Measurements from ENCODE around the gene SRBD1.

SRBD1 gene

GRCh38 chr2:45390861-45391260, 220.2 kb downstream of the SRBD1 start:
- H3K4me3 ChIP-seq (ENCODE audit: low read depth, low read length): no peak overlapping the region
- TF ChIP-seq CTCF (conservative IDR thresholded peaks at IDR 0.05; ENCODE audit: low read depth, low read length): no peak
- DNase-seq (ENCODE audit: low read depth): no peak

DNA sequence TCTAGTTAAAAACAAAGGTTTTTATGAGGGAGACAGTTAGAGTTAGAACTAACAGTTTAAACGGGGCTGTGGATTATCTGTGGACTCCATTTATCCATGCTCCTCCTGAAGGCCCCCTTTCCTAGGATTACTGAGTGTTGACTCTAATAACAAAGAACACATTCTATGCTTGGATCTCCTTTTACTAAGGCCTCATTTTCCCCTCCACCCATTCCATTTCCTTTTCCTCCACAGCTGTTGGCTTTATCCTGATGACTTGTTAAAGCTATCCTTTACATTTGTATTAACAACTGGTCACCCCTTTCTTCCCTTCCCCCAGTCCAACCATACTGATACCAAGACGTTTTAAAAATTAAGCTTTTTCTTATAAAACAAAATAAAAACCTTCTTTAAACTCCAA, 220.6 kb downstream of the SRBD1 start:
- H3K4me3 ChIP-seq (ENCODE audit: low read depth, low read length): no peak overlapping the region
- DNase-seq (ENCODE audit: low read depth): no peak
- TF ChIP-seq CTCF (conservative IDR thresholded peaks at IDR 0.05; ENCODE audit: low read depth, low read length): no peak

DNA sequence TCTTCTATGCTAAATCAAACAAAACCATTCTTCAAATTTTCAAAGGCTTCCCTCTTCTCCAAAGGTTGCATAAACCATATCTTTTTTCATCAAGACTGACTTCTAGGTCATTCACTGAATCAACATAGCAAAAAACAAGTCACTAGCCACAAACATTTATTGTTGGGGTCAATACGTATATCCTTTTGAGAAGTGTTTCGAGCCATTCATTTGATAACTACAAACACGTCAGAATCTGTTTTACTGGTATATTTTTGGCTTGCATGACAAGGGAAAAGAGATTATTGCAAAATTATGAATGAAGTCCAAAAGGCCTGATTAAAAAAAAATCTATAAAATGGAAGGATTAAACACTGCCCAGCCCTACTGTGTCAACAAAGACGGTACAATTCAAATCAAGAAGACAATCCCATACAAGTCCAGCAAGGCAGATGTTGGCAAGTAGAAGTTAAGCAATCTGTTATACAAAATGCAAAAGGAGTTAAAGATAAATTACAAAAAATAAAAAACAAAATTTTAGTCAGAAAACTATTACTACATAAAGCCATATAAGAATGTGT, 222.4 kb downstream of the SRBD1 start:
- H3K4me3 ChIP-seq (ENCODE audit: low read depth, low read length): no peak overlapping the region
- no peak for DNase-seq (ENCODE audit: low read depth)
- TF ChIP-seq CTCF (conservative IDR thresholded peaks at IDR 0.05; ENCODE audit: low read depth, low read length): no peak

DNA sequence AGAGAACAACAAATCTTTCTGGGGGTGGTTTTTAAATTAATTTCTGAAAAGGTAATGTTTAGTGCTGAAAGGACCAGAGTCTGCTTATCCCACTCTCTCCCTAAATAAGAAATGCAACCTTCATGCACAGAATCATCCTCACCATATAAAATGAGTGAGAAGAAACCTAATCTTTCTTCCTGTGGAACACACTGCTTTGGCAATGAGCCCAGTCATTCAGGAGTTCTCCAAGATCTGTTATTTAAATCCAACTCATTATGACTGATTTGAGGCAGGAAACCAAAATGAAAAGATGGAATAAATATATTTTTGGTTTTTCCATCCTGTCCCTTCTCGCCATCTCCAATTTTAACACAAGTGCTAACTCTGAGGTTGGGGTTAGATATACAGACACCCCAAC, 228.3 kb downstream of the SRBD1 start:
- peak; percentile 81 for DNase-seq (ENCODE audit: low read depth)
- no peak overlapping the region for H3K4me3 ChIP-seq (ENCODE audit: low read depth, low read length)
- TF ChIP-seq CTCF (conservative IDR thresholded peaks at IDR 0.05; ENCODE audit: low read depth, low read length): no peak

- H3K4me3 ChIP-seq (ENCODE audit: low read depth, low read length): no peak overlapping the region
- no peak for TF ChIP-seq CTCF (conservative IDR thresholded peaks at IDR 0.05; ENCODE audit: low read depth, low read length)
- no peak for DNase-seq (ENCODE audit: low read depth)
Measured at GRCh38 chr2:45380131-45380836, 230.8 kb downstream of the SRBD1 start.

- no peak for DNase-seq (ENCODE audit: low read depth)
- TF ChIP-seq CTCF (conservative IDR thresholded peaks at IDR 0.05; ENCODE audit: low read depth, low read length): no peak
Measured at GRCh38 chr2:45379399-45380087, 231.5 kb downstream of the SRBD1 start.

More at GRCh38 chr2:45379399-45380087, 231.5 kb downstream of the SRBD1 start:
- no peak overlapping the region for H3K4me3 ChIP-seq (ENCODE audit: low read depth, low read length)
